ENCODE measurements around the gene OR6V1.

- TF ChIP-seq POLR2A (IDR thresholded peaks at IDR 0.05) (no peak), CTCF (IDR thresholded peaks at IDR 0.05) (no peak)
These were observed 9.3 kb upstream of the OR6V1 start for GRCh38 chr7:143042790-143043271.
